BE2C (cell line): ENCODE measurements around the gene RHEBL1.

Source experiments
- DNase-seq: peaks from one replicate; pipeline ENCODE4 v3.0.0-alpha.2; 2020
- H3K27me3 ChIP-seq: fragments of 250-450 bp; sonication (Bioruptor Pico); 2 replicates; pipeline ENCODE4 v1.5.1; 2020; ENCODE audit warnings: mild to moderate bottlenecking
- H3K36me3 ChIP-seq: fragments of 250-450 bp; sonication (Bioruptor Pico); 2 replicates; pipeline ENCODE4 v1.5.1; 2020; ENCODE audit warnings: mild to moderate bottlenecking
- H3K4me1 ChIP-seq: fragments of 250-450 bp; sonication (Bioruptor Pico); 2 replicates; pipeline ENCODE4 v1.5.1; 2020
- H3K4me3 ChIP-seq: 2 replicates; pipeline ENCODE4 v1.5.1; 2011; ENCODE audit warnings: low read depth, low read length
- H3K9me3 ChIP-seq: fragments of 250-450 bp; sonication (Bioruptor Pico); 2 replicates; pipeline ENCODE4 v1.5.1; 2020
- CTCF ChIP-seq: IDR thresholded peaks from 2 replicates; pipeline ENCODE4 v1.5.1; 2012; ENCODE audit warnings: mild to moderate bottlenecking, low read depth, low read length

The RHEBL1 gene

GRCh38 chr12:49032276-49032675 is 37.5 kb downstream of the RHEBL1 start:
- no peak for DNase-seq
- Histone ChIP-seq H3K9me3 (no peaks in the 10 kb centered on the region), H3K4me3 (no peak overlapping the region), H3K27me3 (no peaks in the 10 kb centered on the region), H3K36me3 (peaks cover 93% of the 10 kb centered on the region), H3K4me1 (no peaks in the 10 kb centered on the region)
- TF ChIP-seq CTCF, result no peak

DNA sequence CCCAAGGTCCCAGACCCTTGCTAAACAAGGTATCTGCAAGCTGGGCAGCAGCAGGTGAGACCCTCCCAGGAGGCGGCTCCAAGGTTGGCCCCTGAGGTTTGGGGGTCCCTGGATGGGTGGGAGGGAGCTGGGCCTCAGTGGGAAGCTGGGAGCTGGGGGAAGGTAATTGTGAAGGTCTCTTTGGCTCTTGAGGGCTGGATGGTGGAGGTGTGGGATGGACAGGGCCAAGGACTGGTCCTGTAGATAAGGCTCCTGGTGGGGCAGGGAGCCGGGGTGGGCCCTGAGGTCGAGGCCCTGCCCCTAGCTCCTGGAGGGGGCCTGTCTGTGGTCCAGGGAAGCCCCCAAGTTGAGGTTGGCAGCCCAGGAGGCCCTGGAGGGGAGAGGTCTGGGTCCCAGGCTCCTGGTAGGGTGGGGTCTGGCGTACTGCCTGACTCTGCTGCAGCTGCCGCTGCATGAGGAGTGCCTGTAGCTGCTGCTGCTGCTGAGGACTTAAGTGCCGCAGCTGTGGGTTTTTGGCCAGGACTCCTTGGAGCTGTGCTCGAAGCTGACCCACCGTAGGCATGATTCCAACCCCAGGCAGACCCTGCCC is 38.1 kb downstream of the RHEBL1 start:
- peaks cover 90% of the 10 kb centered on the region for H3K36me3 ChIP-seq
- DNase-seq, result no peak
- H3K27me3 ChIP-seq, result no peaks in the 10 kb centered on the region
- H3K9me3 ChIP-seq, result no peaks in the 10 kb centered on the region
- no peak overlapping the region for H3K4me3 ChIP-seq
- no peak for TF ChIP-seq CTCF
- H3K4me1 ChIP-seq, result no peaks in the 10 kb centered on the region

GRCh38 chr12:49030714-49031572 is 38.8 kb downstream of the RHEBL1 start:
- H3K36me3 ChIP-seq, result peaks cover 92% of the 10 kb centered on the region
- H3K27me3 ChIP-seq, result no peaks in the 10 kb centered on the region
- H3K4me3 ChIP-seq, result no peak overlapping the region
- no peak for DNase-seq
- H3K9me3 ChIP-seq, result no peaks in the 10 kb centered on the region
- TF ChIP-seq CTCF, result no peak
- H3K4me1 ChIP-seq, result no peaks in the 10 kb centered on the region

DNA sequence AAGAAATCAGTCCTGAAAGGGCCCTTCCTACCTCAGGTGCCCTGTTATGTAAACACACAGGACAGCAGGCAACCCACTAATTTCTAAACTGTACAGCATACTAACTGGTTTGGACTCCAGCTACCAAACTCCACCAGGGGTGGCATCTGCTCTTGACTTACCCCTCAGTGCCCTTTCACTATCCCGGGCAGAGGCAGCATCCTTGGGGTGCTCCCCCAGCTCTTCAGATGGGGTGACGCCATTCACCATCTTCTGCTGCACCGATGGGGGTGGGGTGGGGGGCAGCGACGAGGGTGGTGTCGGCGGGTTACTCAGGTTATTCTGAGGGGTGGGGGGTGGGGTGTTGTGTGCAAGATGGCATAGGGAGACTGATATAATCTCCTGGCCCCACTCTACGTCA is 39.7 kb downstream of the RHEBL1 start:
- TF ChIP-seq CTCF, result no peak
- DNase-seq, result no peak

DNA sequence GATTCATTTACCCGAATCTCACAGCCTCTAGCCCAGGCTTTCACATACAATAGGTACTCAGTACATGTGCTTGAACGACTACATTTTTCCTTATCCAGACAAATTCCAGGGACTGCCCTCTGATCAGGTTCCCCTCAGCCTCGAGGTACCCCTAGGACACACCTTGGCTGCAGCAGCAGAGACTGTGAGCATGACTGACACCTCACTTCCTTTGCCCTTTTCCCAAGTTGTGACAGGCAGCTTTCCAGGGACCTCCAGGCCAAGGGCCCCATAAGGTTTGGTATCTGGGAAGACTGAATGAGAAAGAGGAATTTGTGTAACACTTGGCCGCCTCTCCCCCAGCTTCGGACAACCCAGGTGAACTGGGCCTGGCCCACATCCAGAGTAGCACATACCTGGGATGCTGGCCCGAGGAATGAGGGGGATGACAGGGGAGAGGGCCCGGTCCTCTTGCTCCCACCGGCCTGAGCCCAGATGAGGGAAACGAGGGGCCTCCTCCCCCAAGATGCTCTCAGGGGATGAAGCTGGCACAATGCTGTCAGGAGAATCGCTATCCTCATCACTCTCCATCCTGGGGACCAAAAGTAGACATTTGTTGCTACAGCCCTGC is 41.0 kb downstream of the RHEBL1 start:
- H3K36me3 ChIP-seq, result peaks cover 94% of the 10 kb centered on the region
- no peak for TF ChIP-seq CTCF
- H3K9me3 ChIP-seq, result no peaks in the 10 kb centered on the region
- no peaks in the 10 kb centered on the region for H3K4me1 ChIP-seq
- no peak overlapping the region for H3K4me3 ChIP-seq
- no peaks in the 10 kb centered on the region for H3K27me3 ChIP-seq
- no peak for DNase-seq

More for the DNA sequence above, 39.7 kb downstream of the RHEBL1 start:
- peaks cover 95% of the 10 kb centered on the region for H3K36me3 ChIP-seq
- no peaks in the 10 kb centered on the region for H3K27me3 ChIP-seq
- H3K4me3 ChIP-seq, result no peak overlapping the region
- H3K4me1 ChIP-seq, result no peaks in the 10 kb centered on the region
- H3K9me3 ChIP-seq, result no peaks in the 10 kb centered on the region
